OCI-LY7 (cell line): Measurements from ENCODE around the gene ASCL3. TPM values are rescaled to one million over a fixed set of nuclear protein-coding genes. Genes with fewer than 3 reads are reported as not detected.
"Not testable (repeated sequence)": the region's sequence is repeated elsewhere in the genome, so short reads cannot be mapped to it uniquely, and the experiment has no call there.

ENCODE experiments used
- BruUV-seq: library from RNA; stranded (reverse); fragments of 400-500 nt; replicated peaks from 2 replicates; lab custom pipeline; 2021; lab: Mats Ljungman, UMichigan
- CTCF ChIA-PET: fragments of 300-600 bp; sonication (Branson Sonifier 250); formaldehyde crosslinking; loops from one replicate; lab custom pipeline; 2022; ENCODE audit warnings: antibody characterized with exemption; ENCODE audit not compliant: unreplicated experiment; lab: Charles Lee
- POLR2A ChIA-PET: fragments of 300-600 bp; sonication (Branson Sonifier 250); formaldehyde crosslinking; loops from one replicate; lab custom pipeline; 2022; ENCODE audit warnings: antibody characterized with exemption; lab: Charles Lee
- DNase-seq: peaks from one replicate; pipeline ENCODE4 v3.0.0-alpha.2; 2015; ENCODE audit warnings: low spot score
- H2AFZ ChIP-seq: fragments of 200-600 bp; sonication (generic), shearing (Covaris generic); 2 replicates; pipeline ENCODE4 v1.6.1; 2014; ENCODE audit warnings: mild to moderate bottlenecking, antibody characterized with exemption, low read length, moderate library complexity
- H3K27ac ChIP-seq: fragments of 200-600 bp; sonication (generic); 2 replicates; pipeline ENCODE4 v1.5.1; 2014; ENCODE audit warnings: mixed run types, low read depth, mild to moderate bottlenecking, moderate library complexity, low read length, inconsistent platforms; ENCODE audit not compliant: poor library complexity, severe bottlenecking
- H3K36me3 ChIP-seq: fragments of 200-600 bp; sonication (generic); 2 replicates; pipeline ENCODE4 v1.6.1; 2014; ENCODE audit warnings: mild to moderate bottlenecking, antibody characterized with exemption, low read length, moderate library complexity, mixed read lengths; ENCODE audit not compliant: insufficient read depth
- H3K4me1 ChIP-seq: fragments of 200-600 bp; sonication (generic); 2 replicates; pipeline ENCODE4 v1.5.1; 2014; ENCODE audit warnings: mild to moderate bottlenecking, low read length; ENCODE audit not compliant: insufficient read depth, poor library complexity, severe bottlenecking
- H3K4me2 ChIP-seq: fragments of 200-600 bp; sonication (generic); 2 replicates; pipeline ENCODE4 v1.6.1; 2014; ENCODE audit warnings: mild to moderate bottlenecking, low read length
- H3K4me3 ChIP-seq: fragments of 200-600 bp; sonication (generic); 2 replicates; pipeline ENCODE4 v1.5.1; 2014; ENCODE audit warnings: mild to moderate bottlenecking, low read depth, low read length; ENCODE audit not compliant: poor library complexity, severe bottlenecking
- H3K79me2 ChIP-seq: fragments of 200-600 bp; sonication (generic); 2 replicates; pipeline ENCODE4 v1.6.1; 2016; ENCODE audit warnings: low read depth, mild to moderate bottlenecking, low read length, moderate library complexity, mixed read lengths; ENCODE audit not compliant: insufficient read depth
- H3K9me2 ChIP-seq: fragments of 200-600 bp; sonication (generic); 2 replicates; pipeline ENCODE4 v1.6.1; 2016; ENCODE audit warnings: mild to moderate bottlenecking, low read length, mixed read lengths; ENCODE audit not compliant: insufficient read depth
- H3K9me3 ChIP-seq: fragments of 200-600 bp; sonication (generic); 2 replicates; pipeline ENCODE4 v1.6.1; 2014; ENCODE audit warnings: mild to moderate bottlenecking, mixed run types, low read length, mixed read lengths
- H4K20me1 ChIP-seq: fragments of 200-600 bp; sonication (generic); 2 replicates; pipeline ENCODE4 v1.6.1; 2014; ENCODE audit warnings: mild to moderate bottlenecking, antibody characterized with exemption, low read length, moderate library complexity, mixed read lengths; ENCODE audit not compliant: insufficient read depth
- EZH2phosphoT487 ChIP-seq: fragments of 200-600 bp; sonication (generic); IDR thresholded peaks from 2 replicates; pipeline ENCODE4 v1.6.1; 2018; ENCODE audit warnings: low read depth, borderline replicate concordance, mild to moderate bottlenecking, mixed run types, antibody characterized with exemption, low read length, moderate library complexity, mixed read lengths
- intact Hi-C: fragments of 100-400 bp; cut with micrococcal nuclease; formaldehyde crosslinking; loops from one replicate; pipeline ENCODE4 v1.10.0; 2022; ENCODE audit not compliant: unreplicated experiment
- total RNA-seq, 2 experiments: library from RNA; depleted of rRNA in 1 of 2; stranded (reverse); fragments of >200 nt in 1 of 2; shearing (Covaris generic) in 1 of 2; gene quantifications; 2 replicates each; pipeline ENCODE4 v1.2.3, GENCODE V29; 2014 to 2022
- TF ChIP-seq, protein P1 (sequence below): fragments of 200-600 bp; sonication (generic); conservative IDR thresholded peaks from 2 replicates; pipeline ENCODE4 v1.5.1; 2014; ENCODE audit warnings: mild to moderate bottlenecking, antibody characterized with exemption, low read length, moderate library complexity, mixed read lengths

ASCL3 gene
- total RNA-seq, 2 experiments from 2014 or later = not detected

DNA sequence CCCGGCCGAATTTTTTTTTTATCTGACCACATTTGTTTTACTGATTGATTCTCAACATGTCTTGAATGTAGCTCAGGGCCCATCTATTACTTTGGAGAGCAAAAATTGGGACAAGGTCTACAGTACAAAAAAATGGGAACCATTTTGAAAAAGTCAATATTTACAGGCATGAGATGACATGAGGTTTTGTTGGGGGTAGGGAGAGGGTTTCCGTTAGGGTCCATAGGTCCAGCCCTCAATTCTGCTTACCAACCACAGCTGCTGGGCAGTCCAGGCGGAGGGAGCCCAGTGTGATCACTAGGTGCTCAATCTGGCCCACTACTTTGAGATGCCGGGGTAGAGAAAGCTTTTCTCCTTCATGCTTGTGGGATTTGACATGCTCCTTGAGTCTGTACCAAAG lies 42.6 kb upstream of the ASCL3 start:
- CTCF ChIA-PET = no interaction called here
- Histone ChIP-seq H3K4me2 (no peak overlapping the region), H3K9me2 (no peaks in the 10 kb centered on the region), H3K9me3 (no peaks in the 10 kb centered on the region), H3K27ac (no peak overlapping the region), H3K79me2 (no peaks in the 10 kb centered on the region), H3K36me3 (no peaks in the 10 kb centered on the region), H2AFZ (no peak overlapping the region), H3K4me1 (no peaks in the 10 kb centered on the region), H4K20me1 (no peaks in the 10 kb centered on the region), H3K4me3 (no peak overlapping the region)
- BruUV-seq = no TSS peak
- intact Hi-C loops = no loop called here
- DNase-seq = no peak
- no peak for TF ChIP-seq EZH2phosphoT487
- TF ChIP-seq, protein P1, sequence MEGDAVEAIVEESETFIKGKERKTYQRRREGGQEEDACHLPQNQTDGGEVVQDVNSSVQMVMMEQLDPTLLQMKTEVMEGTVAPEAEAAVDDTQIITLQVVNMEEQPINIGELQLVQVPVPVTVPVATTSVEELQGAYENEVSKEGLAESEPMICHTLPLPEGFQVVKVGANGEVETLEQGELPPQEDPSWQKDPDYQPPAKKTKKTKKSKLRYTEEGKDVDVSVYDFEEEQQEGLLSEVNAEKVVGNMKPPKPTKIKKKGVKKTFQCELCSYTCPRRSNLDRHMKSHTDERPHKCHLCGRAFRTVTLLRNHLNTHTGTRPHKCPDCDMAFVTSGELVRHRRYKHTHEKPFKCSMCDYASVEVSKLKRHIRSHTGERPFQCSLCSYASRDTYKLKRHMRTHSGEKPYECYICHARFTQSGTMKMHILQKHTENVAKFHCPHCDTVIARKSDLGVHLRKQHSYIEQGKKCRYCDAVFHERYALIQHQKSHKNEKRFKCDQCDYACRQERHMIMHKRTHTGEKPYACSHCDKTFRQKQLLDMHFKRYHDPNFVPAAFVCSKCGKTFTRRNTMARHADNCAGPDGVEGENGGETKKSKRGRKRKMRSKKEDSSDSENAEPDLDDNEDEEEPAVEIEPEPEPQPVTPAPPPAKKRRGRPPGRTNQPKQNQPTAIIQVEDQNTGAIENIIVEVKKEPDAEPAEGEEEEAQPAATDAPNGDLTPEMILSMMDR = no peak
- POLR2A ChIA-PET = interaction anchor here (0.6 kb wide), 2 partner anchors 474 to 1473 kb away, joined by 3 to 7 read pairs; no protein-coding TSS in a partner anchor

DNA sequence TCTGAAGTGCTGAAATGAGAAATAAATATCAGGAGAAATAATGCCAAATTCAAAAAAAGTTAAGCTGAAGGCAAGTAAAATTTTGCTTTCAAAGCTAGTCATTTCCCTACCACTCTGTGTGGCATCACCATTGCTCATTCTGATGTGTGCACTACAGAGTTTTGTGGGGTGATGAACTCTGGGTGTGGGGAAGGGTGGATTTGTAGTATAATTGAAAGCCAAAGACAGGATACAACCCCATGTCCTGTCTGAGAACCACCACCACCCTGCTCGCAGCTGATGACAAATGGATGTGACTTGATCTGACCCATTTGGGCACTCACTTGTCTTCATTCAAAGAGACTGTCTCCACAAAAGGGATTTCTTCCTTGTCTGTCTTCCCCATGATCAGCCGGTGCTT lies 40.7 kb upstream of the ASCL3 start:
- CTCF ChIA-PET = no interaction called here
- POLR2A ChIA-PET = interaction anchor here (0.9 to 1.0 kb wide), 2 partner anchors 34 to 71 kb away, joined by 3 to 5 read pairs; no protein-coding TSS in a partner anchor
- Histone ChIP-seq H3K4me1 (no peaks in the 10 kb centered on the region), H3K9me2 (no peaks in the 10 kb centered on the region), H3K9me3 (no peaks in the 10 kb centered on the region), H3K79me2 (no peaks in the 10 kb centered on the region), H4K20me1 (no peaks in the 10 kb centered on the region), H3K4me2 (no peak overlapping the region), H3K4me3 (no peak overlapping the region), H3K27ac (no peak overlapping the region), H2AFZ (no peak overlapping the region), H3K36me3 (no peaks in the 10 kb centered on the region)
- TF ChIP-seq, protein P1 = no peak
- TF ChIP-seq EZH2phosphoT487 = no peak
- BruUV-seq = no TSS peak
- DNase-seq = no peak
- intact Hi-C loops = no loop called here

DNA sequence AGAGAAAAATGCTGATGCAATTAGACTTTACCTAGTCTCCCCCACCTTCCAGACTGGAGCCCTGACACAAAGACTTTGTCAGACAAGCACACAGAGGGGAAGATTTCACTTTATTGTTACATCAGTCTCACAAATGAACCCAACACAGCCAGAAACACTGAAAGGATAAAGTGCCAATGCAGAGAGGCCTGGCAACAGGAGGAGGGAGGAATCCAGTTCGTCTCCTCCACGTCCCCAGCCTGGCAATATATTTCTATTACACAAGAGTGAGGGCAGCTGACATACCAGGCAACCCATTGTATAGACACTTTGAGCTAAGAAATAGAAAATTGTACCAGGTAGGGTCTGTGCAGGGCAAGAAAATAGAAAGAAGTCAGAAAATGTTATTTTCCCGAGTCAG lies 37.7 kb upstream of the ASCL3 start:
- CTCF ChIA-PET = no interaction called here
- POLR2A ChIA-PET = no interaction called here

DNA sequence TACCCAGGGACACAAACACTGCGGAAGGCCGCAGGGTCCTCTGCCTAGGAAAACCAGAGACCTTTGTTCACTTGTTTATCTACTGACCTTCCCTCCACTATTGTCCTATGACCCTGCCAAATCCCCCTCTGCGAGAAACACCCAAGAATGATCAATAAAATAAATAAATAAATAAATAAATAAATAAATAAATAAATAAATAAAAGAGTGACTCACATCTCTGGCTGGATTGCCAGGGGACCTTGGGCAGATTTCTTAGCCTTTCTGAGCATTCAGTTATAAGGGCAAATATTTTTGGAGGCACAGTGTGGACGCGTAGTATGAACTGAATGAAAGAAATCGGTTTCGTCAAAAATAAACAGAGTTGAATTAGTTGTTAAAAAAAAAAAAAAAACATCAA lies 36.5 kb upstream of the ASCL3 start:
- H3K9me3 ChIP-seq, intact Hi-C loops, BruUV-seq, H2AFZ ChIP-seq, H4K20me1 ChIP-seq, H3K4me2 ChIP-seq, H3K36me3 ChIP-seq, H3K4me1 ChIP-seq, DNase-seq, POLR2A ChIA-PET, H3K4me3 ChIP-seq, CTCF ChIA-PET, H3K27ac ChIP-seq, H3K9me2 ChIP-seq, H3K79me2 ChIP-seq: not testable (repeated sequence)

More for the DNA sequence above, 37.7 kb upstream of the ASCL3 start:
- no peaks in the 10 kb centered on the region for H3K9me2 ChIP-seq
- H4K20me1 ChIP-seq = no peaks in the 10 kb centered on the region
- TF ChIP-seq EZH2phosphoT487 = no peak
- TF ChIP-seq, protein P1 = no peak
- H3K4me1 ChIP-seq = no peaks in the 10 kb centered on the region
- H3K27ac ChIP-seq = no peak overlapping the region
- BruUV-seq = no TSS peak
- intact Hi-C loops = no loop called here
- H3K4me2 ChIP-seq = no peak overlapping the region
- no peaks in the 10 kb centered on the region for H3K79me2 ChIP-seq
- DNase-seq = no peak
- no peaks in the 10 kb centered on the region for H3K36me3 ChIP-seq
- H2AFZ ChIP-seq = no peak overlapping the region
- no peaks in the 10 kb centered on the region for H3K9me3 ChIP-seq
- H3K4me3 ChIP-seq = no peak overlapping the region
